IMR-90 (cell line): Measurements from ENCODE around the gene ARRB1. TPM values are rescaled to one million over a fixed set of nuclear protein-coding genes. Genes with fewer than 3 reads are reported as not detected.
A peak's percentile ranks its signal among the peaks of the same experiment; 100 is the strongest.

ENCODE experiments used
- ATAC-seq: fragments of 200-7000 bp; cut with Tn5 transposase; 2 replicates; pipeline ENCODE4 v1.9.1; 2020; ENCODE audit warnings: low read depth, mild to moderate bottlenecking, moderate library complexity
- BruUV-seq: library from RNA; stranded (reverse); fragments of 400-500 nt; replicated peaks from 2 replicates; lab custom pipeline; 2021; lab: Mats Ljungman, UMichigan
- CTCF ChIA-PET: fragments of 300-600 bp; formaldehyde crosslinking; extraction: SDS; loops from one replicate; lab custom pipeline; 2021; ENCODE audit warnings: antibody characterized with exemption; lab: Yijun Ruan, JAX
- POLR2A ChIA-PET: fragments of 300-600 bp; sonication (Branson Sonifier 250); formaldehyde crosslinking; loops from one replicate; lab custom pipeline; 2022; ENCODE audit warnings: antibody characterized with exemption; ENCODE audit not compliant: unreplicated experiment; lab: Charles Lee
- DNase-seq: peaks from one replicate; pipeline ENCODE4 v3.0.0; 2013
- H2AFZ ChIP-seq: replicated peaks from 2 replicates; pipeline ENCODE3; 2013; ENCODE audit warnings: low read length, mild to moderate bottlenecking; ENCODE audit not compliant: poor library complexity
- H2AK5ac ChIP-seq: 2 replicates; pipeline ENCODE4 v1.6.1; 2013; ENCODE audit warnings: low read depth, low read length, inconsistent platforms
- H2AK9ac ChIP-seq: replicated peaks from 2 replicates; pipeline ENCODE3; 2013; ENCODE audit warnings: mild to moderate bottlenecking, low read depth, low read length, moderate library complexity; ENCODE audit not compliant: poor library complexity
- H2BK120ac ChIP-seq: 2 replicates; pipeline ENCODE4 v1.6.1; 2013; ENCODE audit warnings: low read depth, low read length, inconsistent platforms
- H2BK15ac ChIP-seq: 3 replicates; pipeline ENCODE4 v1.6.1; 2013; ENCODE audit warnings: low read depth, low read length, inconsistent platforms
- H2BK20ac ChIP-seq: 2 replicates; pipeline ENCODE4 v1.6.1; 2013; ENCODE audit warnings: low read depth, mild to moderate bottlenecking, inconsistent platforms, low read length, moderate library complexity
- H2BK5ac ChIP-seq: 2 replicates; pipeline ENCODE4 v1.6.1; 2013; ENCODE audit warnings: mild to moderate bottlenecking, low read depth, low read length, inconsistent platforms; ENCODE audit not compliant: poor library complexity, severe bottlenecking
- H3K14ac ChIP-seq: replicated peaks from 2 replicates; pipeline ENCODE4 v1.6.1; 2013; ENCODE audit warnings: low read depth, low read length, inconsistent platforms
- H3K18ac ChIP-seq: 2 replicates; pipeline ENCODE4 v1.6.1; 2013; ENCODE audit warnings: low read depth, low read length, control low read depth
- H3K23ac ChIP-seq: 2 replicates; pipeline ENCODE4 v1.6.1; 2013; ENCODE audit warnings: low read depth, low read length, inconsistent platforms
- H3K27ac ChIP-seq: 2 replicates; pipeline ENCODE4 v1.5.1; 2013; ENCODE audit warnings: mild to moderate bottlenecking, control low read depth, low read length; ENCODE audit not compliant: insufficient read depth
- H3K27me3 ChIP-seq: 2 replicates; pipeline ENCODE4 v1.6.1; 2013; ENCODE audit warnings: low read length; ENCODE audit not compliant: control insufficient read depth, insufficient read depth
- H3K36me3 ChIP-seq: 2 replicates; pipeline ENCODE4 v1.6.1; 2013; ENCODE audit warnings: low read length, mixed read lengths; ENCODE audit not compliant: control insufficient read depth, insufficient read depth
- H3K4ac ChIP-seq: 2 replicates; pipeline ENCODE4 v1.6.1; 2013; ENCODE audit warnings: low read depth, low read length, inconsistent platforms
- H3K4me1 ChIP-seq: 2 replicates; pipeline ENCODE4 v1.6.1; 2013; ENCODE audit warnings: low read length, mixed read lengths; ENCODE audit not compliant: control insufficient read depth, insufficient read depth
- H3K4me2 ChIP-seq: 2 replicates; pipeline ENCODE4 v1.6.1; 2013; ENCODE audit warnings: low read depth, mild to moderate bottlenecking, control low read depth, low read length, moderate library complexity
- H3K4me3 ChIP-seq: 2 replicates; pipeline ENCODE4 v1.5.1; 2013; ENCODE audit warnings: low read depth, mild to moderate bottlenecking, control low read depth, low read length, moderate library complexity; ENCODE audit not compliant: insufficient read depth
- H3K56ac ChIP-seq: 2 replicates; pipeline ENCODE4 v1.6.1; 2013; ENCODE audit warnings: low read length, inconsistent platforms; ENCODE audit not compliant: insufficient read depth; ENCODE audit errors: extremely low read depth
- H3K79me1 ChIP-seq, 2 experiments: 2 replicates each; pipeline ENCODE4 v1.6.1; 2013; ENCODE audit warnings: low read length in 2 of 2, inconsistent platforms in 1 of 2, low read depth in 1 of 2
- H3K9ac ChIP-seq: 2 replicates; pipeline ENCODE4 v1.6.1; 2013; ENCODE audit warnings: low read depth, low read length, control low read depth
- H3K9me1 ChIP-seq: 2 replicates; pipeline ENCODE4 v1.6.1; 2013; ENCODE audit warnings: low read length, inconsistent platforms; ENCODE audit not compliant: insufficient read depth
- H3K9me3 ChIP-seq: 2 replicates; pipeline ENCODE4 v1.6.1; 2013; ENCODE audit warnings: low read length; ENCODE audit not compliant: control insufficient read depth, insufficient read depth
- H4K20me1 ChIP-seq: 2 replicates; pipeline ENCODE4 v1.6.1; 2013; ENCODE audit warnings: low read length, inconsistent platforms; ENCODE audit not compliant: insufficient read depth
- H4K5ac ChIP-seq: 2 replicates; pipeline ENCODE4 v1.6.1; 2013; ENCODE audit warnings: mild to moderate bottlenecking, low read depth, low read length, control low read depth
- H4K8ac ChIP-seq, 2 experiments: 2 replicates each; pipeline ENCODE4 v1.6.1; 2013; ENCODE audit warnings: low read depth in 2 of 2, low read length in 2 of 2, control low read depth in 1 of 2, inconsistent platforms in 1 of 2
- H4K91ac ChIP-seq: 2 replicates; pipeline ENCODE4 v1.6.1; 2013; ENCODE audit warnings: low read depth, low read length, inconsistent platforms; ENCODE audit not compliant: insufficient read depth
- BHLHE40 ChIP-seq: fragments of 150-350 bp; IDR thresholded peaks from 2 replicates; pipeline ENCODE4 v1.6.1; 2016; ENCODE audit warnings: mild to moderate bottlenecking, low read depth, low read length
- CEBPB ChIP-seq: IDR thresholded peaks from 2 replicates; pipeline ENCODE4 v1.6.1; 2012; ENCODE audit warnings: low read depth, low read length, improper control_type of control experiment
- CHD1 ChIP-seq: IDR thresholded peaks from 2 replicates; pipeline ENCODE4 v1.6.1; 2012; ENCODE audit warnings: low read depth, low read length, improper control_type of control experiment
- MXI1 ChIP-seq: IDR thresholded peaks from 2 replicates; pipeline ENCODE4 v1.6.1; 2012; ENCODE audit warnings: low read depth, mild to moderate bottlenecking, low read length, moderate library complexity, borderline replicate concordance
- NFE2L2 ChIP-seq: fragments of 150-350 bp; IDR thresholded peaks from 2 replicates; pipeline ENCODE4 v1.6.1; 2016; ENCODE audit warnings: low read depth, mild to moderate bottlenecking, low read length
- USF2 ChIP-seq: fragments of 150-350 bp; IDR thresholded peaks from 2 replicates; pipeline ENCODE4 v1.6.1; 2017; ENCODE audit warnings: mild to moderate bottlenecking, antibody characterized with exemption, low read length, low read depth
- WGBS, 2 experiments: methylation state at CpG; one replicate each; pipeline versions ENCODE4 v1.1.5 to v1.1.7; 2013; ENCODE audit warnings: missing lambda C conversion rate in 2 of 2; ENCODE audit not compliant: insufficient read length in 1 of 2; ENCODE audit errors: extremely low coverage in 2 of 2; 5-methylcytosine and 5-hydroxymethylcytosine counted together
- dilution Hi-C: fragments of 300-500 bp; cut with HindIII; formaldehyde crosslinking; loops from one replicate; pipeline ENCODE4 v1.14.3; 2018; ENCODE audit warnings: low sequenced_read_pairs; ENCODE audit not compliant: unreplicated experiment
- in situ Hi-C: fragments of 300-500 bp; cut with MboI; formaldehyde crosslinking; loops from 3 replicates; pipeline ENCODE4 v1.14.3; 2019; ENCODE audit warnings: low sequenced_read_pairs, inconsistent platforms, mixed read lengths
- intact Hi-C: fragments of 100-400 bp; cut with micrococcal nuclease; formaldehyde crosslinking; loops from 2 replicates; pipeline ENCODE4 v1.10.0; 2022
- polyA plus RNA-seq, 3 experiments: library from polyadenylated mRNA; depleted of rRNA; stranded (reverse); fragments of >200 nt; gene quantifications; 2 replicates each; pipeline ENCODE4 v1.2.3, GENCODE V29; 2012; ENCODE audit warnings: low replicate concordance in 1 of 3
- total RNA-seq: library from RNA; depleted of rRNA; stranded (reverse); fragments of >200 nt; gene quantifications from 2 replicates; pipeline ENCODE4 v1.2.3, GENCODE V29; 2012

The ARRB1 gene
- total and polyA plus RNA-seq, 2 of the 4 experiments (the other 2 are of a cell fraction): 11.0 to 17.4 TPM

- no TSS peak for BruUV-seq
- 80% methylated on average over 1 of the region's 3 CpGs; no CpG with 5 or more reads in 1 of the 2 experiments for WGBS, 2 experiments
- DNase-seq (peak; percentile 54), ATAC-seq (peak; percentile 79)
- peaks cover 25% of the 10 kb centered on the region for H3K27me3 ChIP-seq
- H2BK15ac ChIP-seq: no peak overlapping the region
- in situ Hi-C loops (no loop called here), intact Hi-C loops (loop anchor here (1.0 kb wide), 1 partner anchor 19 kb away; no protein-coding TSS in a partner anchor), dilution Hi-C loops (no loop called here)
- CTCF ChIA-PET: no interaction called here
- no peak overlapping the region for H2AFZ ChIP-seq
- H3K36me3 ChIP-seq: no peaks in the 10 kb centered on the region
- H3K9me1 ChIP-seq: no peaks in the 10 kb centered on the region
- TF ChIP-seq MXI1: no peak
- TF ChIP-seq BHLHE40: no peak
- TF ChIP-seq CEBPB: peak; percentile 84
- no peak for TF ChIP-seq NFE2L2
- no peak for TF ChIP-seq USF2
- no peak for TF ChIP-seq CHD1
- H4K20me1 ChIP-seq: no peaks in the 10 kb centered on the region; the same call in 1 of the 2 replicates
- H3K4me2 ChIP-seq: no peak overlapping the region
- H2BK5ac ChIP-seq: no peak overlapping the region
- no peak overlapping the region for H3K56ac ChIP-seq
- H4K5ac ChIP-seq: no peak overlapping the region
- POLR2A ChIA-PET: no interaction called here
- no peak overlapping the region for H3K23ac ChIP-seq
- no peak overlapping the region for H3K9ac ChIP-seq
- H3K4ac ChIP-seq: no peak overlapping the region
- H3K79me1 ChIP-seq: no peaks in the 10 kb centered on the region
- no peak overlapping the region for H4K8ac ChIP-seq
- no peaks in the 10 kb centered on the region for H3K4me1 ChIP-seq
- no peak overlapping the region for H2BK120ac ChIP-seq
- no peak overlapping the region for H2AK9ac ChIP-seq
- no peak overlapping the region for H3K14ac ChIP-seq
- no peak overlapping the region for H2BK20ac ChIP-seq
- H3K27ac ChIP-seq: no peak overlapping the region
- H3K9me3 ChIP-seq: no peaks in the 10 kb centered on the region
- no peak overlapping the region for H2AK5ac ChIP-seq
- H3K18ac ChIP-seq: no peak overlapping the region
- no peak overlapping the region for H3K4me3 ChIP-seq
- H4K91ac ChIP-seq: no peak overlapping the region
Measured at GRCh38 chr11:75233754-75234172, 117.7 kb downstream of the ARRB1 start.
